Panc1 (cell line): Measurements from ENCODE around the gene LSM10.

Experiments
- TF ChIP-seq, protein P1 (sequence below): fragments of 450-650 bp; IDR thresholded peaks from 2 replicates; pipeline ENCODE4 v1.5.1; 2017; ENCODE audit warnings: mild to moderate bottlenecking
- TF ChIP-seq, protein P2 (sequence below), 2 experiments: IDR thresholded peaks; 2 replicates each; pipeline ENCODE4 v1.6.1; 2011 to 2012; ENCODE audit warnings: low read depth in 2 of 2, control low read depth in 1 of 2, low read length in 1 of 2, mild to moderate bottlenecking in 1 of 2, moderate library complexity in 1 of 2; ENCODE audit not compliant: insufficient read depth in 1 of 2

DNA sequence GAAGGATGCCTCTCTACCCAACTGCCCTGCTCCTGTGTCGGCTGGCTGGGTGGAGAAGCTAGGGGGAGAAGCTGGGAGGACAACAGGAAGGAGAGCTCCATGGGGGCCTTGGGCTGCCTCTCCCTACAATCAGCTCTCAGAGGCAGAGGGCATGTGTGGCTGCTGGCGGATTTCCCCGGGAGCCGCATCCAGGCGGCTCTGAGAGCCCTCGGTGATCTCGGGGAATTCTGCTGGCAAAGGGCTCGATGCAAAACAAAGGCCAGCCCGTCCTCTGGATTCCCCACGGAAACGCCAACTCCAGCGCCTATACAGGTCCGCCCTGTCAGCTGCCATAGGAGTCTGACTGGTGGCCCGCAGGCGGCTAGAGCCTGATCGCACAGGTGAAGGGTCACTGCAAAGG, 47.9 kb downstream of the LSM10 start:
- TF ChIP-seq, protein P1, sequence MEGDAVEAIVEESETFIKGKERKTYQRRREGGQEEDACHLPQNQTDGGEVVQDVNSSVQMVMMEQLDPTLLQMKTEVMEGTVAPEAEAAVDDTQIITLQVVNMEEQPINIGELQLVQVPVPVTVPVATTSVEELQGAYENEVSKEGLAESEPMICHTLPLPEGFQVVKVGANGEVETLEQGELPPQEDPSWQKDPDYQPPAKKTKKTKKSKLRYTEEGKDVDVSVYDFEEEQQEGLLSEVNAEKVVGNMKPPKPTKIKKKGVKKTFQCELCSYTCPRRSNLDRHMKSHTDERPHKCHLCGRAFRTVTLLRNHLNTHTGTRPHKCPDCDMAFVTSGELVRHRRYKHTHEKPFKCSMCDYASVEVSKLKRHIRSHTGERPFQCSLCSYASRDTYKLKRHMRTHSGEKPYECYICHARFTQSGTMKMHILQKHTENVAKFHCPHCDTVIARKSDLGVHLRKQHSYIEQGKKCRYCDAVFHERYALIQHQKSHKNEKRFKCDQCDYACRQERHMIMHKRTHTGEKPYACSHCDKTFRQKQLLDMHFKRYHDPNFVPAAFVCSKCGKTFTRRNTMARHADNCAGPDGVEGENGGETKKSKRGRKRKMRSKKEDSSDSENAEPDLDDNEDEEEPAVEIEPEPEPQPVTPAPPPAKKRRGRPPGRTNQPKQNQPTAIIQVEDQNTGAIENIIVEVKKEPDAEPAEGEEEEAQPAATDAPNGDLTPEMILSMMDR = no peak
- TF ChIP-seq, protein P2, sequence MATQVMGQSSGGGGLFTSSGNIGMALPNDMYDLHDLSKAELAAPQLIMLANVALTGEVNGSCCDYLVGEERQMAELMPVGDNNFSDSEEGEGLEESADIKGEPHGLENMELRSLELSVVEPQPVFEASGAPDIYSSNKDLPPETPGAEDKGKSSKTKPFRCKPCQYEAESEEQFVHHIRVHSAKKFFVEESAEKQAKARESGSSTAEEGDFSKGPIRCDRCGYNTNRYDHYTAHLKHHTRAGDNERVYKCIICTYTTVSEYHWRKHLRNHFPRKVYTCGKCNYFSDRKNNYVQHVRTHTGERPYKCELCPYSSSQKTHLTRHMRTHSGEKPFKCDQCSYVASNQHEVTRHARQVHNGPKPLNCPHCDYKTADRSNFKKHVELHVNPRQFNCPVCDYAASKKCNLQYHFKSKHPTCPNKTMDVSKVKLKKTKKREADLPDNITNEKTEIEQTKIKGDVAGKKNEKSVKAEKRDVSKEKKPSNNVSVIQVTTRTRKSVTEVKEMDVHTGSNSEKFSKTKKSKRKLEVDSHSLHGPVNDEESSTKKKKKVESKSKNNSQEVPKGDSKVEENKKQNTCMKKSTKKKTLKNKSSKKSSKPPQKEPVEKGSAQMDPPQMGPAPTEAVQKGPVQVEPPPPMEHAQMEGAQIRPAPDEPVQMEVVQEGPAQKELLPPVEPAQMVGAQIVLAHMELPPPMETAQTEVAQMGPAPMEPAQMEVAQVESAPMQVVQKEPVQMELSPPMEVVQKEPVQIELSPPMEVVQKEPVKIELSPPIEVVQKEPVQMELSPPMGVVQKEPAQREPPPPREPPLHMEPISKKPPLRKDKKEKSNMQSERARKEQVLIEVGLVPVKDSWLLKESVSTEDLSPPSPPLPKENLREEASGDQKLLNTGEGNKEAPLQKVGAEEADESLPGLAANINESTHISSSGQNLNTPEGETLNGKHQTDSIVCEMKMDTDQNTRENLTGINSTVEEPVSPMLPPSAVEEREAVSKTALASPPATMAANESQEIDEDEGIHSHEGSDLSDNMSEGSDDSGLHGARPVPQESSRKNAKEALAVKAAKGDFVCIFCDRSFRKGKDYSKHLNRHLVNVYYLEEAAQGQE (IDR thresholded peaks at IDR 0.05; ENCODE audit: insufficient read depth in 1 of 2, low read depth in 2 of 2, low read length in 1 of 2) = no peak
